ENCODE measurements around the gene TSPO.

TSPO gene

DNA sequence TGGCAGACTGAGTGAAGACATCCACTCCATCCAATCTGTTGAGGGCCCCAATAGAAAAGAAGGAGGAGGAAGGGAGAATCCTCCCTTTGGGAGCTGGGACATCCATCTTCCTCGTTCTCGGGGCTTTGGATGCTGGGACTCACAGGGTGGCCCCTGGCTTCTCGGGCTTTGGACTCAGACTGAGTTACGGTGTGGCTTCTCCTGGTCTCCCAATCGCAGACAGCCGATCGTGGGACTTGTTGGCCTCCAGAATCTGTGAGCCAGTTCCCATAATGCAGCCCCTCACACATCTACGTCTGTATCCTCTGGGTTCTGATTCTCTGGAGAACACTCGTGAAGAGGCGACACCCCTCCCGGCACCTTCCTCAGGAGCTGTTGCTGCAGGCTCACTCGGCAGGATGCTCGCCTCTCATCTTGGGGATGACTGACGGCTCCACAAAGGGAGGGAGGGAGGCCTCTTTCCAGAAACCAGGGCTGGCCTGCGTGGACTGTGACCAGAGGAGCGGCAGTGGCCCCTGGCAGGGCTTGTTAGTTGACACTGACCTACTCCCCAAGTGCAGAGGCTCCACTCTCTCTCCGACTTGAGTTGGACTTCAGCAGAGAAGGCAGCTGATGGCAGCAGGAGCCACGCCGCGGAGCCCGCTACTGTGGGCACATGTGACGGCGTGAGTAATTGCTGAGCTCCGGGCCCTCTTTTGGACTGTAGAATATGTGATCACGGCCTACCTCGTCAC, 50.3 kb downstream of the TSPO start:
- H4K20me1 ChIP-seq (ENCODE audit: insufficient read depth, low read length): no peaks in the 10 kb centered on the region
- H3K27ac ChIP-seq (ENCODE audit: low read length): no peak overlapping the region
- no peaks in the 10 kb centered on the region for H3K9me2 ChIP-seq (replicated peaks; ENCODE audit: insufficient read depth, low read length)
- H3K9me3 ChIP-seq (replicated peaks; ENCODE audit: insufficient read depth, low read length): no peaks in the 10 kb centered on the region
- peaks cover 72% of the 10 kb centered on the region for H3K27me3 ChIP-seq (replicated peaks; ENCODE audit: insufficient read depth, low read length)
- H3K79me2 ChIP-seq (ENCODE audit: low read length): no peaks in the 10 kb centered on the region
- peaks cover 6% of the 10 kb centered on the region; the same call in 1 of the 2 replicates for H3F3A ChIP-seq (ENCODE audit: insufficient read depth, low read length)
- H3K4me2 ChIP-seq (ENCODE audit: low read depth, low read length): no peak overlapping the region
- H2AFZ ChIP-seq (ENCODE audit: low read length): no peak overlapping the region
- no peaks in the 10 kb centered on the region for H3K36me3 ChIP-seq (replicated peaks; ENCODE audit: insufficient read depth, low read length)
- H3K4me3 ChIP-seq (ENCODE audit: low read length): no peak overlapping the region
- H3K9ac ChIP-seq (ENCODE audit: low read length): no peak overlapping the region
- TF ChIP-seq EZH2 (optimal IDR thresholded peaks at IDR 0.05; ENCODE audit: low read depth, low read length) (no peak), CTCF (IDR thresholded peaks at IDR 0.05; ENCODE audit: low read length) (no peak), EZH2phosphoT487 (IDR thresholded peaks at IDR 0.05; ENCODE audit: low read length) (no peak)
- DNase-seq: no peak
- H3K4me1 ChIP-seq (ENCODE audit: low read length): peaks cover 9% of the 10 kb centered on the region; the same call in 1 of the 2 replicates

DNA sequence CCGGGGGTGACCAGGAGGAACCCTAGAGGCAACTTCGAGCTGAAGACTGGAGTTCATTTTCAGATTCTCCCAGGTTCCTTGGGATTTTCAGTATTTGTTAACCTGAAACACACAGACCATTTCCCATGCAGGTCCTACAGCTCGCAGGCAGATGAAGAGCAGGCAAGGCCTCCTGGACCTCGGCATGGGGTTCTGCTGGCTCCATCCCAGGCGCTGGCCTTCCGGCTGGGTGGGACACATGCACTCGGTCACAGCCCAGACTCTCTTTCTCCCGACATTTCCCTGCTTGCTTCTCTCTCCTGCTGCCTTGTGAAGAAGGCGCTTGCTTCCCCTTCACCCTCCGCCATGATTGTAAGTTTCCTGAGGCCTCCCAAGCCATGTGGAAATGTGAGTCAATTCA, 51.0 kb downstream of the TSPO start:
- no peaks in the 10 kb centered on the region for H3K9me3 ChIP-seq (replicated peaks; ENCODE audit: insufficient read depth, low read length)
- DNase-seq: no peak
- no peak for TF ChIP-seq CTCF (IDR thresholded peaks at IDR 0.05; ENCODE audit: low read length)
- TF ChIP-seq EZH2phosphoT487 (IDR thresholded peaks at IDR 0.05; ENCODE audit: low read length): no peak
- TF ChIP-seq EZH2 (optimal IDR thresholded peaks at IDR 0.05; ENCODE audit: low read depth, low read length): no peak
- H3K9me2 ChIP-seq (replicated peaks; ENCODE audit: insufficient read depth, low read length): no peaks in the 10 kb centered on the region
- no peaks in the 10 kb centered on the region for H3F3A ChIP-seq (ENCODE audit: insufficient read depth, low read length)
- no peak overlapping the region for H3K4me3 ChIP-seq (ENCODE audit: low read length)
- H3K4me2 ChIP-seq (ENCODE audit: low read depth, low read length): no peak overlapping the region
- 0 out of 2 replicates have a peak, but pooled peaks cover 3% of the 10 kb centered on the region for H3K4me1 ChIP-seq (ENCODE audit: low read length)
- H3K27me3 ChIP-seq (replicated peaks; ENCODE audit: insufficient read depth, low read length): peaks cover 73% of the 10 kb centered on the region
- H2AFZ ChIP-seq (ENCODE audit: low read length): no peak overlapping the region
- no peaks in the 10 kb centered on the region for H3K79me2 ChIP-seq (ENCODE audit: low read length)
- H3K36me3 ChIP-seq (replicated peaks; ENCODE audit: insufficient read depth, low read length): no peaks in the 10 kb centered on the region
- no peaks in the 10 kb centered on the region for H4K20me1 ChIP-seq (ENCODE audit: insufficient read depth, low read length)
- no peak overlapping the region for H3K9ac ChIP-seq (ENCODE audit: low read length)
- H3K27ac ChIP-seq (ENCODE audit: low read length): no peak overlapping the region

GRCh38 chr22:43202756-43203410, 51.5 kb downstream of the TSPO start:
- no peaks in the 10 kb centered on the region for H3K36me3 ChIP-seq (replicated peaks; ENCODE audit: insufficient read depth, low read length)
- H3K79me2 ChIP-seq (ENCODE audit: low read length): no peaks in the 10 kb centered on the region
- no peaks in the 10 kb centered on the region for H3K4me1 ChIP-seq (ENCODE audit: low read length)
- H3K9me2 ChIP-seq (replicated peaks; ENCODE audit: insufficient read depth, low read length): no peaks in the 10 kb centered on the region
- H3K27me3 ChIP-seq (replicated peaks; ENCODE audit: insufficient read depth, low read length): peaks cover 73% of the 10 kb centered on the region
- H4K20me1 ChIP-seq (ENCODE audit: insufficient read depth, low read length): no peaks in the 10 kb centered on the region
- no peak overlapping the region for H3K4me2 ChIP-seq (ENCODE audit: low read depth, low read length)
- TF ChIP-seq EZH2 (optimal IDR thresholded peaks at IDR 0.05; ENCODE audit: low read depth, low read length) (no peak), CTCF (IDR thresholded peaks at IDR 0.05; ENCODE audit: low read length) (no peak), EZH2phosphoT487 (IDR thresholded peaks at IDR 0.05; ENCODE audit: low read length) (no peak)
- H2AFZ ChIP-seq (ENCODE audit: low read length): no peak overlapping the region
- no peaks in the 10 kb centered on the region for H3F3A ChIP-seq (ENCODE audit: insufficient read depth, low read length)
- no peaks in the 10 kb centered on the region for H3K9me3 ChIP-seq (replicated peaks; ENCODE audit: insufficient read depth, low read length)
- no peak for DNase-seq
- H3K4me3 ChIP-seq (ENCODE audit: low read length): no peak overlapping the region
- H3K9ac ChIP-seq (ENCODE audit: low read length): no peak overlapping the region
- no peak overlapping the region for H3K27ac ChIP-seq (ENCODE audit: low read length)
